GM21526 (cell line): ENCODE results near the gene SAA1.
"Not testable (repeated sequence)": the region's sequence is repeated elsewhere in the genome, so short reads cannot be mapped to it uniquely, and the experiment has no call there.

Experiments used
- ATAC-seq: cut with Tn5 transposase; IDR thresholded peaks from one replicate; pipeline ENCODE4 v1.9.1; 2021; ENCODE audit warnings: moderate library complexity; ENCODE audit not compliant: unreplicated experiment, low FRiP score

The SAA1 gene

DNA sequence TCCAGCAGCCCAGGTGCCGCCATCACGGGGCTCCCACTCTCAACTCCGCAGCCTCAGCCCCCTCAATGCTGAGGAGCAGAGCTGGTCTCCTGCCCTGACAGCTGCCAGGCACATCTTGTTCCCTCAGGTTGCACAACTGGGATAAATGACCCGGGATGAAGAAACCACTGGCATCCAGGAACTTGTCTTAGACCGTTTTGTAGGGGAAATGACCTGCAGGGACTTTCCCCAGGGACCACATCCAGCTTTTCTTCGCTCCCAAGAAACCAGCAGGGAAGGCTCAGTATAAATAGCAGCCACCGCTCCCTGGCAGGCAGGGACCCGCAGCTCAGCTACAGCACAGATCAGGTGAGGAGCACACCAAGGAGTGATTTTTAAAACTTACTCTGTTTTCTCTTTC lies at the start of gene SAA1:
TSS of gene SAA1 (plus strand) at position 316 of the 400 bp plus-strand sequence. CDS start 624 bp downstream, outside the sequence.
- no peak for ATAC-seq

DNA sequence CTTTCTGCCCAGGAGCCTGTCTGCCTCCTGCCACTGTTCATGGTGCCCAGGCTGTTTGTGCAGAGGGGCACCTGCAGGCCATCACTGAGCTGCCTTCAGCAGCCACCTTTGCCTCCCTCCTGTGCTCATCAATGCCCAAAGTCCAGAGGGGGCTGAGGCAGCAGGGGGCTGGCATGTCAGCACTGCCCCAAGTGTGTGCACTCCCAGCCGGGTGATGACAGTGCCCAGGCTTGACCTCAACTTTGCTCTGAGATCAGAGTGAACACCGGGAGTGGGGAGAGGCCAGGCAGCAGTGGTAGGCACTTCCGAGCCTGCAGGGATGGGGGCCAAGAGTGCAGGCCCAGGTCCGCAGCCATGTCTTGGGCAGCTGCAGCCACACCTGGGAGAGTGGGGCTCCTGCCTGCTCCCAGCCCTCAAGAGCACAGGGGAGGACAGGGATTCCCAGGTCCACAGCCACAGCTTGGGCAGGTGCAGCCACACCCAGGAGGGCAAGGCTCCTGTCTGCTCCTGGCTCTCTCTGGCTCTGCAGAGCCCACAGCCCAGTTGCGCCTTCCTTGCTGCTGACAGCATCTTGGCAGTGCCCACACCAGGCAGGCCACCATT lies 44.7 kb upstream of the SAA1 start:
- ATAC-seq = no peak

DNA sequence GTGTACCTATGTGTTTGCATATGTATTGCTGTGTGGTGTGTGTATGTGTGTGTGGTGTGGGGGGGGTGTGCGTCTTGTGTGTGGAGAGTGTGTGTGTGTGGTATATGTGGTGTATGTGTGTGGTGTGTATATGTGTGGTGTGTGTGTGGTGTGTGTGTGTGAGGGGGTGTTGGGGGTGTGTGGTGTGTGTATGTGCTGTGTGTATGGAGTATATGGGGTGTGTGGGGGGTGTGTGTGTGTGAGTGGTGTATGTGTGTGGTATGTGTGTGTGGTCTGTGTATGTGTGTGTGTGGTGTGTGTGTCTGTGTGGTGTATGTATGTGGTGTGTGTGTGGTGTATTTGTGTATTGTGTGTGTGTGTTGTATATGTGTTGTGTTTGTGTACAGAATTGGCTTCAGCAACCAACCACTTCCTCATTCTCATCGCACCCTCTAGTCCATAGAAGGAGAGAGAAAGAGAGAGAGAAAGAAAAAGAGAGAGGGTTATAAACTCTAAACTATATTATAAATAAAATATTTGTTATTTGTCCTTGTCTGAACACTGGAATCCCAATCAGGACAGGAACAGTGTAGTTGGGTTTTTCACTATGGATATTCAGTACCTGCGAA lies 43.1 kb upstream of the SAA1 start:
- ATAC-seq = no peak

DNA sequence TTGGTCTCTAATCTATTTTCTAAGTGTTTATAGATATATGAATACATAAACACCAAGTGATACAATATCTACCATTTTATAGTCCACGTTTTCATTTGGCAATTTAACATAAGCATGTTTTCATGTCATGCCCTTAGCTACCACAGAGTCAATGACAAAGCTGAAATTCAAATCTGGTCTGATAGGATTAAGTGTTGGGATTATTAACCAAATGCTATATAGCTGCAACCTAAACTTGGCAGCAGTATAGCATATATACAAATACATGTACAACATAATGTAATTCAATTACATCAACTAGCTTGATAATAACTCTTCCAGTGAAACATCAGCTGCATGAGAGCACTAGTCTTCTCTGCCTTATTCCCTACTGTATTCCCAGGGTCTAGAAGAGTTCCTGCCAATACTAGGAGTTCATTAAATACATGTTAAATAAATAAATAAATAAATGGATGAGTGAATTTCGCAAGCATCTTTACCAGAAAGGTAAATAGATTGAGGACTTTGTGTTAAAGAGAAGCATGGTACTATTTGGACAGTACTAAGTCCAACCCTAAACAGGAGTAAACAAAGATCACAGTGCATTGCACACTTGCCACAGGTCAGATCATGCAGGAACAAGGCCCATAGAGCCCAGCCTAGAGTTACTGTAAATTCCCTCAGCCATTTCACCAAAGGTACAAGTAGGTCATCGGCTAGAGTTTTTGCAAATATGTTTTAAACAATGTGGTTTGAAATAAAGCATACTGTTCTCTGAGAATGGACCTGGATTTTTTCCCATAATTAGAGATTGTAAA lies 42.3 kb upstream of the SAA1 start:
- no peak for ATAC-seq

DNA sequence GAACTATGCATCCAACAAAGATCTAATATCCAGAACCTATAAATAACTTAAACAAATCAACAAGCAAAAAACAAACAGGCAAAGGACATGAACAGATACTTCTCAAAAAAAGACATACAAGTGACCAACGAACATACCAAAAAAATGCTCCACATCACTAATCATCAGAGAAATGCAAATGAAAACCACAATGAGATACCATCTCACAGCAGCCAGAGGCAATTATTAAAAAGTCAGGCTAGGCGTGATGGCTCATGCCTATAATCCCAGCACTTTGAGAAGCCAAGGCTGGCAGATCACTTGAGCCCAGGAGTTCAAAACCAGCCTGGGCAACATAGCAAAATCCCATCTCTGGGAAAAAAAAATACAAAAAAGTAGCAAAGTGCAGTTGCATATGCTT lies 40.2 kb upstream of the SAA1 start:
- ATAC-seq = no peak

DNA sequence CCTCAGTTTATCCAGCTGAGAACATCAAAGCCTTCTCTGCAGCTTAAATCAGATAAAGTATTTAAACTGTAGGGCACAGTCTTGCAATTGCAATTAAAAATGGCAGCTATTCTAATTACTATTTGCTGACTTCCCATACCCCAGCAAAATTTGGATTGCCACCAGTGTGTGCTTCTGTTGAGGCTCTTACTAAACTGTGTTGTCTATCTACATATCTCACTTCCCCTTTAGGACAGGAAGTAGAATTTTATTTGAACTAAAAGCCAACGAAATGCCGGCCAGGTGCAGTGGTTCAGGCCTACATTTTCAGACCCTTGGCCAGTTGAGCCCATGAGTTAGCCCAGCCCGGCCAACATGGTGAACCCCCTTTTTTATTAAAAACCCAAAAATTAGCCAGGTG lies 36.6 kb upstream of the SAA1 start:
- peak; percentile 90 for ATAC-seq

DNA sequence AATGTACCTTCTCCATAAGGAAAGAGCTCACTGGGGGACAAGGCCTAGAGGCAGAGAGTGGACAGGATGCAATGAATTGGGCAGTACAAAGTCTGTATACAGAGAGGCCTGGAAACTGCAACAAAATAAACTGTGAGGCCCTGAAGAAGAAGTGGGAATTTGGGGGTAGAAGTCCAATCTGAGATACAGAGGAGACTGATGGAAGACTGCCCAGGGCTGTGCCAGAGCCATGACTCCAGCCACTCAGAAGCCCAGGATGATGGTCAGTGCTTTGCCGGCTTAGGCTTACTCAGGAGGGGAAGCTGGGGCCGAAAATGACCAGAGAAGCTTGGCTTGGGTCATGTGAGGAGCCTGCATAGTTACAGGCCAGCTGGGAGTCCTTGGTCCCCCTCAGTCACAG lies 35.2 kb upstream of the SAA1 start:
- ATAC-seq = no peak

DNA sequence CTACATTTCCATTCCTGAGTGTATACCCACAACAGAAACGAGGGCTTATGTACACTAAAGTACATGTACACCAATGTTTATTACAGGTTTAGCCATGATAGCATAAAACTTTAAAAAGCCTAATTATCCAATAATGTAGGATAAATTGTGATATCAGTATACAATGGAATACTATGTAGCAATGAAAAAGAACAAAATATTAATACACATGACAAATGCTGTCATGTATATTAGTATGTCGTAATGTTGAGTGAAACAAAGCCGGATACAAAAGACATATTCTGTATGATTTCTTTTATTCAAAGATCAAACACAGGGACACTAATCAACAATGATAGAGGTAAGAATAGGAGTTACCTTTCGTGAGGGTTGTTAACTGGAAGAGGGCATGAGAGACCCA lies 32.2 kb upstream of the SAA1 start:
- ATAC-seq = no peak

DNA sequence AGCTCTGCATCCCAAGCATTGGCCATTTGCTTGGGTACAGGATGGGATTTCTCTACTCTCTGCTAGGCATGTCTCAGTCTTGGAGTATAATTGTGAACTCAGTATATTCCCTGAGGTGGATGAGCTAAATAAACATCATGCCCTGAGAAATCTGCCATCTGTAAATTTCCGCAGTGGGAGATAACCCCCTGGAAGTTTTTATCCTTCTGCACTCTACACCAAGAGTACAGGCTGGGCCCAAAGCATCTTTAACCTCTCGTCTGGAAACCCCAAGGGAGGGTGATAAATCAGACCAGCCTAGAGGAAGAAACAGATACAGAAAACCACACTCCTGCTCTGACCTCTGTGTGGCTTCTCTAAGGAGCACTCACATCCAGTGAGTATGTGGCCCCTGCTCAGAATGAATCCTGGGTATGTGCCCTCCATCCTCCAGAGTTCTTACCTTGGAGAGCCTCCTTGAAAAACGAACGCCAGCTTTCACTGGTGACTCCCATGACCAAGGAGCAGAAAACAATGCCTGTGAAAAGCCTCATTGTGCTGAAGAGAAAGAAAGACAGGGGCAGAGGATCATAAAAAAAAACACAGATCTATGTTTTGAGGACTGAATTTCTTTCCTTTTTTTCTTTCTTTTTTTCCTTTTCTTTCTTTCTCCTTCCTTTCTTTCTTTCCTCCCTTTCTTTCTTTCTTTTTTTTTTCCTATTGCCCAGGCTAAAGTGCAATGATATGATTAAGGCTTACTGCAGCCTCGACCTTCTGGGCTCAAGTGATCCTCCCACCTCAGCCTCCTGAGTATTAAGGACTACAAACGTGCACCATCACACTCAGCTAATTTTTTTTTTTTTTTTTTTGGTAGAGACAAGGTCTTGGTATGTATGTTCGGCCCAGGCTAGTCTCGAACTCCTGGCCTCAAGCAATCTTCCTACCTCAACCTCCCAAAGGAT lies 30.4 kb upstream of the SAA1 start:
- ATAC-seq = no peak

DNA sequence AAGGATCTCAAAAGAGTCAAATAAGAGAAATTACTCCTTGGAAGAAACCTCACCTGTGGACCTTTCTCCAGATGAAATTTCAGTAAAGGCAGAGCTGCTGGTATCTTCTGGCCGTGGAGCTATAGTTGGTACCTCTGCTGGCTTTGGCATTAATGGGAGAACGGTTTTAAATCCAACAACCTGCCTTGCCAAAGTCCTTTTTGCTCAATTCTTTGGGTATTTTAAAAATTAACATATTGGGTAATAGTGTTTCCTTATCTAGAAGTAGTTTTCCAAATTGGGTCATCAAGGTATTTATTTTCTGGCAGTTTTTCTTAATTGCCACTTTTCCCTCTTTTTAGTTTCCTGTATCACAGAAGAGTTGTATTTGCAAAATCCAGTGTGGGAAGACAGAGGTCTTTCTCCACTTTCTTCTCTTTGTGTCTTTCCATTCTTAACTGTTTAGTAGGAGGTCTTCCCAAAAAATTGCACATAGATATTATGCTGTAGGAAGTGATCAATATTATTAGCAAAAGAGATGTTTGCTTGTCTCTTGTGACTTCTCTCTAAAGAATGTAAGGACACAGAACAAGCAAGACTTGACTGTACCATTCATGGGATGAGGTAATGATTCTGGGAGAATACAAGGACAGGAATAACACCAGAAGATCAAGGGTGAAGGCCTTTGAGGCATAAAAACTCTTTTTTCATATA lies 29.3 kb upstream of the SAA1 start, which contains the start of gene SAA4:
TSS of gene SAA4 (minus strand) at position 139 of the 693 bp plus-strand sequence. CDS start 876 bp downstream, outside the sequence.
- no peak for ATAC-seq

DNA sequence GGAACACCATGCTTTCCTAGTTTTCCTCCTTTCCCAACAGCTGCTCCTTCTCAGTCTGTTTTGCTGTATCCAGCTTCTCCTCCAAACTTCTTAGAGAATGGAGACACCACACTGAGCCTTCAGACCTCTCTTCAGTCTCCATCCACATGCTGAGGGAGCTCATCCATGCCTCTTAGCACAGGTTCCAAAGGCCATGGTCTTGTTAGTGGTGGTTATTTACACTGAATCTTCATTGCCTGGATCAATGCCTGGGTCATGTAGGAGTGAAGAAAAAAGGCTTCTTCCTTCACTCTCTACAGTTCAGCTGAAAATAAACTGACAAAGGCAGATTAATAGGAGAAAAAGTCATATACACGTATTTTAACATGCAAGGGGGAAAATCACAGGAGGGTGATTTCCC lies 26.4 kb upstream of the SAA1 start:
- no peak for ATAC-seq

DNA sequence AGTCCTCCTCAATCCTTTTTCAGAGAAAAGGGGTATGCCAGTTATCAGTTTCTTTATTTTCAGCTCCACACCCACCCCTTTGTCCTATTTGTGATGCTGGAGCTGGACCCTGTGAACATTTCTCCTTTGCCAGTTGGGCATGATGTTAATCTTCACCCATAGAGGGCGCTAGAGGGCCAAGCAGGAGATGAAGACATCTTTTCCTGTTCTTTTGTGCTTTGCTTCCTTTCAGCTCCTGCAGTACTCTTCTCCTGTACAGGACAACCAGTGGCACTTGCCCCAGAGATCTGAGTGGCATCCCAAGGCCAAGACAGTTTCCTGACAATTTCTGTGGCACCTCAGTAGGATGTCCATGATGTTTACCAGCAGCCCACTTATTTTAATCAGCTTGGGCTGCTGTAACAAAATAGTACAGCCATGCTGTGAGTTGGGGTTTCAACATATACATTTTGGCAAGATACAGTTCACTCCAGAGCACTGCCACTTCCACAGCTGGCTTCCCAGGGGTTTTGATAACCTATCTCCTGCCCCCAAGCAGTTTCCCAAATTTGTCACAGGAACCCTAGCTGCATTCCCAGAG lies 22.2 kb upstream of the SAA1 start:
- no peak for ATAC-seq

DNA sequence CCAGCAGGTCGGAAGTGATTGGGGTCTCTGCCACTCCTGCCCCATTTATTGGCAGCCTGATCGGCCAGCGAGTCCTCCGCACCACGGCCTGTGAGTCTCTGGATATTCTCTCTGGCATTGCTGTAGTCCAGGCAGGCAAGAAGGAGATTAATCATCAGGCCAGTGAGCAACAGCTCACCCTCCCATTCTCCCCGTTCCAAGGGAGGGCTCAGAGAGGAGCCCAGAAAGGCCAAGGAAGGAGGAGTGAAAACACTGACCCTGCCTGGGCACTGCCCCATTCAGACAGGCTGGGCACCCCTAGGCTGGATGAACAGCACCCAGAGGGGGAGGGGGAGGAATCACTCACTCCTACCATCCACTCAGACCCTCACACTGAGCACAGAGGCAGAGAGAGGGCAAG lies 20.7 kb upstream of the SAA1 start:
- ATAC-seq = no peak

DNA sequence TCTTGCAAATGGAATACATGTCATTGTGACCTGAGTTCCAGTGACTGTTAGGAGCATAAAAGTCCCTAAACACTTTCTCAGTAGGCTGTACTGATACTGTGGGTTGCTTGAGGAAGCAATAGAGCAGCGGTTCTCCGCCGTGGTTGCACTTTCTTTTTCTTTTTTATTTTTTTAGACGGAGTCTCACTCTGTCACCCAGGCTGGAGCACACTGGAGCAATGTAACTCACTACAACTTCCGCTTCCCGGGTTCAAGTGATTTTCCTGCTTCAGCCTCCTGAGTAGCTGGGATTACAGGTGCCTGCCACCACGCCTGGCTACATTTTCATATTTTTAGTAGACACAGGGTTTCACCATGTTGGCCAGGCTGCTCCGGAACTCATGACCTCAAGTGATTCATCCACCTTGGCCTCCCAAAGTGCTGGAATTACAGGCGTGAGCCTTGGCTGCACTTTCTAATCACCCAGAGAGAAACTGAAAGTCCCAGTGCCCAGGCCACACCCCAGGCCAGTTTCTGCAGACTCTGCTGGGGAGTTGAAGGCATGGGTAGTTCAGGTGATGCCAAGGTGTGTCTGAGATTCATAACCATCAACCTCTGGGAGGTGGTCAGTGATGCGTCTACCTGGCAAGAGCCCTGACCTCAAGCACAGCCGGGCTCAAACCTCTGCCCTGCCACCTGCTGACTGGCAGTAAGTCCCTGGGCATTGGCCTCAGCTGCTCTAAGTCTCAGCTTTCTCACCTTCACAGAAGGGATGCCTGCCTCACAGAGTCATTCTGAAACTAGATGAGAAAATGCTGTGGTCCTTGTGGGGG lies 19.5 kb upstream of the SAA1 start:
- ATAC-seq = peak; percentile 71

DNA sequence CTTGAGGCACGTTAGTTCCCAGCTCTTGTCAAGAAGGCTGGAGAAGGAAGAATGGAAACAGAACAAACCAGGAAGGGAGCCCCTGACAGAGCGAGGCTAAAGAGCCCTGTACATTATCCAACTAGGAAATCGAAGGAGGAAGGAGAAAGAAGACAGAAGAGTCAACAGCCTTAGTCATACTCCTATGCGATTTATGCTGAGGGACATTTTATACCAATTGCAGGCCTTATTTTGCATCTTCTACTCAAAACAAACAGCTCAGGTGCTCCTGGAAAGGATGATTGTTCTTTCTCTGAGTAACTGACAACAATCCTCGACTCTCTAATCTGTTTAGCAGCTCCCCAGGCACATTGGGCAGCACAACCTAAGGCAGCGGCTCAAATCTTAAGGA lies 18.9 kb upstream of the SAA1 start:
- ATAC-seq = not testable (repeated sequence)

DNA sequence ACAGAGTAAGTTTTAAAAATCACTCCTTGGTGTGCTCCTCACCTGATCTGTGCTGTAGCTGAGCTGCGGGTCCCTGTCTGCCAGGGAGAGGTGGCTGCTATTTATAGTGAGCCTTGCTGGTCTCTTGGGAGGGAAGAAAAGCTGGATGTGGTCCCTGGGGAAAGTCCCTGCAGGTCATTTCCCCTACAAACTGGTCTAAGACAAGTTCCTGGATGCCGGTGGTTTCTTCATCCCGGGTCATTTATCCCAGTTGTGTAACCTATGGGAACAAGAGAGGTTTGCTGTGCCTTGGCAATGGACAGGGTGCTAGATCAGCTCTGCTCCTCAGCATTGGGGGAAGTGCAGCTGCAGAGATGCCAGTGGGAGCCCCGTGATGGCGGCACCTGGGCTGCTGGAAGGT lies 17.5 kb upstream of the SAA1 start, which contains the start of gene SAA2:
TSS of gene SAA2 (minus strand) at position 108 of the 400 bp plus-strand sequence. CDS start 657 bp downstream, outside the sequence.
- no peak for ATAC-seq

DNA sequence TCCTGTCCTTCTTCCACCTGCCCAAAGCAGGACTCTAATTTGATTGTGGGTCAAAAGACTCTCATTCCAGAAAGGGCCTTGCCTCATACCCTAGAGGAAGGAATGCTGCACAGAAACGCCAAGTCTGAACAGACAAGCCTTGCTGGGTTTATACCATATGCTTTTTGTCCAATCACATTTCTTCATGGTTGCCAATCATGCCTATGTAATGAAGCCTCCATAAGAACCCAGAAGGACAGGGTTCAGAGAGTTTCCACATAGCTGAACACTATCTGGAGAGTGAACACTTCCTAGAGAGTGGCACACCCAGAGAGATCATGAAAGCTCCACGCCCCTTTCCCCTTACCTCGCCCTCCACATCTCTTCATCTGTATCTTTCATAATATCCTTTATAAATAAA lies 12.8 kb upstream of the SAA1 start:
- ATAC-seq = no peak

DNA sequence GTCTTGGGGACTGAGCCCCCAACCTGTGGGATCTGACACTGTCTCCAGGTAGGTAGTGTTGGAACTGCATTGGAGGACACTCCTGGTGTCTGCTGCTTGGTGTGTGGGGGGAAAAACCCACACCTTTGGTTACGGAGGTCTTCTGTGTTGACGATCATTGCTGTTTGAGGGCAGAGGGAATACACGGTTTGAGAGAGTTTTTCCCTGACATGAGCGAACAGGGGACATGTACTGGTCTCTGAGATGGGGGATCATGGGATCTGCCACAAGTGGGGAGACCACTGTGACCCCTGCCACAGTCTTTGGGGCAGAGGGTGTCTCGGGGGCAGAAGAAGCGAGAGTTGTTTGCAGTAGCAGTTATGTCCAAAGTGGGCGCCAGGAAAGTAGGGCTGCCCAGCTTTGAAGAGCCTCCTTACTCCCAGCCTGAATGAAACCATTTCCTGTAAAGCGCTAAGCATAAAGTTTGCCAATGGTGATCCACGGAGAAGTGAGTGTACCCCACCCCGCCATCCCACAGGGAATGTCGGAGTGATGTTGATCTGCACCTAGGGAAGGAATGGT lies 12.2 kb upstream of the SAA1 start:
- ATAC-seq = no peak
